OCI-LY1 (cell line): Measurements from ENCODE around the gene TPSB2.

Experiments used
- EZH2 ChIP-seq: fragments of 200-600 bp; sonication (generic), shearing (Covaris generic); IDR thresholded peaks from 2 replicates; pipeline ENCODE4 v1.8.0; 2017; ENCODE audit warnings: borderline replicate concordance, mixed run types, mild to moderate bottlenecking, antibody characterized with exemption, low read length, moderate library complexity, mixed read lengths
- TF ChIP-seq, protein P1 (sequence below): fragments of 200-600 bp; sonication (generic), shearing (Covaris generic); IDR thresholded peaks from 2 replicates; pipeline ENCODE4 v1.5.1; 2017; ENCODE audit warnings: mild to moderate bottlenecking, antibody characterized with exemption, low read length, moderate library complexity, mixed read lengths

DNA sequence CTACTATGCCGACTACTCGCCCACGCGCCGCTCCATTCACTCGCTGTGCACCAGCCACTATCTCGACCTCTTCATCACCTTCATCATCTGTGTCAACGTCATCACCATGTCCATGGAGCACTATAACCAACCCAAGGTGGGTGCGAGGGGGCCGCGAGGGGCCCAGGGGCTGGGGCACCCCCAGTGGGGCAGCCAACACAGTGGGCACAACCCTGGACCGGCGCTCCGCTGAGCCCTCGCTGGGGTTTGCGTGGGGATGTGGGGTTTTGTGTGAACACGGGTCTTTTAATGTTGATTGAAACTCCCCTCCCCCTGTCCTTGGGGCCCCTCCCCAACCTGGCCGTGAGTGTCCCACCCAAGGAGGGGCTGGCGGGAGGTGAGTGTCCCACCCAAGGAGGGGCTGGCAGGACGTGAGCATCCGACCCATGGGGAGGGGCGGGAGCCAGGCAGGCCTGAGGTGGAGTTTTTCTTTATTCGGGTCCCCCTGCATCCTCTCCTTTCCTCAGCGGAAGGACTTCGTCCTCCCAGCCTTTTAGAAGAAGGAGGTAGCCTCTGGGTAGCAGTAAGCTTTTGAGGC, 16.1 kb downstream of the TPSB2 start:
- TF ChIP-seq, protein P1, sequence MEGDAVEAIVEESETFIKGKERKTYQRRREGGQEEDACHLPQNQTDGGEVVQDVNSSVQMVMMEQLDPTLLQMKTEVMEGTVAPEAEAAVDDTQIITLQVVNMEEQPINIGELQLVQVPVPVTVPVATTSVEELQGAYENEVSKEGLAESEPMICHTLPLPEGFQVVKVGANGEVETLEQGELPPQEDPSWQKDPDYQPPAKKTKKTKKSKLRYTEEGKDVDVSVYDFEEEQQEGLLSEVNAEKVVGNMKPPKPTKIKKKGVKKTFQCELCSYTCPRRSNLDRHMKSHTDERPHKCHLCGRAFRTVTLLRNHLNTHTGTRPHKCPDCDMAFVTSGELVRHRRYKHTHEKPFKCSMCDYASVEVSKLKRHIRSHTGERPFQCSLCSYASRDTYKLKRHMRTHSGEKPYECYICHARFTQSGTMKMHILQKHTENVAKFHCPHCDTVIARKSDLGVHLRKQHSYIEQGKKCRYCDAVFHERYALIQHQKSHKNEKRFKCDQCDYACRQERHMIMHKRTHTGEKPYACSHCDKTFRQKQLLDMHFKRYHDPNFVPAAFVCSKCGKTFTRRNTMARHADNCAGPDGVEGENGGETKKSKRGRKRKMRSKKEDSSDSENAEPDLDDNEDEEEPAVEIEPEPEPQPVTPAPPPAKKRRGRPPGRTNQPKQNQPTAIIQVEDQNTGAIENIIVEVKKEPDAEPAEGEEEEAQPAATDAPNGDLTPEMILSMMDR: no peak
- no peak for TF ChIP-seq EZH2
